HCT116 (cell line): Measurements from ENCODE around the gene SERHL2. TPM values are rescaled to one million over a fixed set of nuclear protein-coding genes. Genes with fewer than 3 reads are reported as not detected.

ENCODE experiments used
- ATAC-seq: fragments of 200-7000 bp; cut with Tn5 transposase; 2 replicates; pipeline ENCODE4 v1.9.1; 2020; ENCODE audit warnings: mild to moderate bottlenecking, moderate library complexity
- BruUV-seq: library from RNA; stranded (reverse); fragments of 400-500 nt; replicated peaks from 2 replicates; lab custom pipeline; 2021; lab: Mats Ljungman, UMichigan
- CTCF ChIA-PET: fragments of 300-600 bp; sonication (Branson Sonifier 250); formaldehyde crosslinking; loops from one replicate; lab custom pipeline; 2021; ENCODE audit warnings: antibody characterized with exemption; lab: Charles Lee
- POLR2A ChIA-PET: fragments of 300-600, 350-600 bp; sonication (Branson Sonifier 250); formaldehyde crosslinking; loops from one replicate; lab custom pipeline; 2021; ENCODE audit warnings: antibody characterized with exemption; lab: Charles Lee
- RAD21 ChIA-PET, 2 experiments: fragments of 300-600 bp; sonication (Branson Sonifier 250); formaldehyde crosslinking; loops; one replicate each; lab custom pipeline; 2023; ENCODE audit warnings: low total read pairs in 2 of 2; ENCODE audit not compliant: uncharacterized antibody in 2 of 2, unreplicated experiment in 2 of 2, low non-redundant PET in 1 of 2; lab: Charles Lee
- DNase-seq: peaks from one replicate; pipeline ENCODE4 v3.0.0-alpha.2; 2010; ENCODE audit warnings: low read depth, low spot score
- H2AFZ ChIP-seq: fragments of 200-600 bp; shearing (Covaris generic), sonication (generic); 2 replicates; pipeline ENCODE4 v1.6.1; 2017; ENCODE audit warnings: low read depth, mixed run types, mixed read lengths, antibody characterized with exemption, low read length; ENCODE audit not compliant: poor library complexity, severe bottlenecking
- H3K27ac ChIP-seq: 2 replicates; pipeline ENCODE4 v1.5.1; 2012; ENCODE audit warnings: low read depth, low read length
- H3K27me3 ChIP-seq: fragments of 200-600 bp; sonication (generic); 2 replicates; pipeline ENCODE4 v1.6.1; 2016; ENCODE audit warnings: mixed run types, low read length, mixed read lengths; ENCODE audit not compliant: insufficient read depth
- H3K36me3 ChIP-seq, 2 experiments: fragments of 200-500 bp in 1 of 2; fragments of 200-600 bp in 1 of 2; sonication (Bioruptor generic) in 1 of 2; sonication (generic) in 1 of 2; 2 replicates each; pipeline versions ENCODE4 v1.5.1 to v1.6.1; 2014 to 2016; ENCODE audit warnings: low read length in 2 of 2, inconsistent platforms in 1 of 2, mixed read lengths in 1 of 2, mixed run types in 1 of 2; ENCODE audit not compliant: insufficient read depth in 2 of 2, control insufficient read depth in 1 of 2
- H3K4me1 ChIP-seq, 2 experiments: fragments of 200-600 bp in 1 of 2; sonication (generic) in 1 of 2; 2 replicates each; pipeline versions ENCODE4 v1.5.1 to v1.6.1; 2012 to 2017; ENCODE audit warnings: low read length in 2 of 2, inconsistent platforms in 1 of 2, mild to moderate bottlenecking in 1 of 2, mixed read lengths in 1 of 2, mixed run types in 1 of 2, moderate library complexity in 1 of 2; ENCODE audit not compliant: insufficient read depth in 2 of 2, control insufficient read depth in 1 of 2
- H3K4me2 ChIP-seq: fragments of 200-600 bp; sonication (generic); 2 replicates; pipeline ENCODE4 v1.6.1; 2017; ENCODE audit warnings: mixed run types, low read length, mixed read lengths
- H3K4me3 ChIP-seq, 2 experiments: fragments of 200-600 bp in 1 of 2; sonication (generic) in 1 of 2; replicated peaks in 1 of 2; 2 replicates each; pipeline ENCODE4 v1.5.1; 2011 to 2016; ENCODE audit warnings: low read length in 2 of 2, control low read depth in 1 of 2, low read depth in 1 of 2, mild to moderate bottlenecking in 1 of 2, mixed read lengths in 1 of 2, mixed run types in 1 of 2
- H3K79me2 ChIP-seq: fragments of 200-600 bp; sonication (generic); 2 replicates; pipeline ENCODE4 v1.6.1; 2017; ENCODE audit warnings: mild to moderate bottlenecking, mixed run types, low read length, moderate library complexity, mixed read lengths; ENCODE audit not compliant: insufficient read depth
- H3K9ac ChIP-seq: fragments of 200-600 bp; sonication (generic); 2 replicates; pipeline ENCODE4 v1.6.1; 2016; ENCODE audit warnings: low read length, mixed read lengths
- H3K9me2 ChIP-seq: fragments of 200-600 bp; sonication (generic), shearing (Covaris generic); 2 replicates; pipeline ENCODE4 v1.6.1; 2017; ENCODE audit warnings: mixed run types, mild to moderate bottlenecking, moderate library complexity; ENCODE audit not compliant: insufficient read depth
- H3K9me3 ChIP-seq, 2 experiments: fragments of 200-500 bp in 1 of 2; fragments of 200-600 bp in 1 of 2; sonication (Bioruptor generic) in 1 of 2; sonication (generic) in 1 of 2; 2 replicates each; pipeline ENCODE4 v1.6.1; 2014 to 2017; ENCODE audit warnings: low read length in 2 of 2, mixed read lengths in 2 of 2, inconsistent platforms in 1 of 2, low read depth in 1 of 2, mild to moderate bottlenecking in 1 of 2, mixed run types in 1 of 2, moderate library complexity in 1 of 2; ENCODE audit not compliant: control insufficient read depth in 1 of 2, insufficient read depth in 1 of 2
- H4K20me1 ChIP-seq: fragments of 200-600 bp; sonication (generic), shearing (Covaris generic); 2 replicates; pipeline ENCODE4 v1.6.1; 2017; ENCODE audit warnings: mixed run types, mild to moderate bottlenecking, moderate library complexity; ENCODE audit not compliant: insufficient read depth
- CBX3 ChIP-seq: IDR thresholded peaks from 2 replicates; pipeline ENCODE4 v1.6.1; 2012; ENCODE audit warnings: low read depth
- CEBPB ChIP-seq: IDR thresholded peaks from 2 replicates; pipeline ENCODE4 v1.6.1; 2012; ENCODE audit warnings: low read depth
- EGR1 ChIP-seq: IDR thresholded peaks from 2 replicates; pipeline ENCODE4 v1.6.1; 2012; ENCODE audit warnings: low read depth
- ELF1 ChIP-seq: IDR thresholded peaks from 2 replicates; pipeline ENCODE4 v1.6.1; 2012; ENCODE audit warnings: low read depth, borderline replicate concordance
- EZH2phosphoT487 ChIP-seq: fragments of 200-600 bp; IDR thresholded peaks from 2 replicates; pipeline ENCODE4 v1.6.1; 2018; ENCODE audit warnings: antibody characterized with exemption, borderline replicate concordance
- FOSL1 ChIP-seq: IDR thresholded peaks from 2 replicates; pipeline ENCODE4 v1.6.1; 2012; ENCODE audit warnings: low read depth
- POLR2AphosphoS5 ChIP-seq: IDR thresholded peaks from 2 replicates; pipeline ENCODE4 v1.6.1; 2011; ENCODE audit warnings: mild to moderate bottlenecking, low read depth, low read length, moderate library complexity
- RAD21 ChIP-seq: IDR thresholded peaks from 2 replicates; pipeline ENCODE4 v1.6.1; 2012; ENCODE audit warnings: low read depth, mild to moderate bottlenecking
- SIN3A ChIP-seq: IDR thresholded peaks from 2 replicates; pipeline ENCODE4 v1.6.1; 2012; ENCODE audit warnings: low read depth
- SP1 ChIP-seq: IDR thresholded peaks from 2 replicates; pipeline ENCODE4 v1.6.1; 2012; ENCODE audit warnings: low read depth
- SRF ChIP-seq: IDR thresholded peaks from 2 replicates; pipeline ENCODE4 v1.6.1; 2012; ENCODE audit warnings: low read depth
- TCF7L2 ChIP-seq: IDR thresholded peaks from 2 replicates; pipeline ENCODE4 v1.7.0; 2011; ENCODE audit warnings: borderline replicate concordance, inconsistent platforms; ENCODE audit not compliant: insufficient read depth, insufficient read length; ENCODE audit errors: extremely low read depth
- intact Hi-C: fragments of 100-400 bp; cut with micrococcal nuclease; formaldehyde crosslinking; loops from 2 replicates; pipeline ENCODE4 v1.10.0; 2022
- total RNA-seq: library from RNA; stranded (reverse); gene quantifications from one replicate; pipeline ENCODE4 v1.2.1, GENCODE V29; 2021; ENCODE audit not compliant: unreplicated experiment
- TF ChIP-seq, protein P1 (sequence below): IDR thresholded peaks from 2 replicates; pipeline ENCODE4 v1.6.1; 2011; ENCODE audit warnings: mild to moderate bottlenecking, low read length, moderate library complexity; ENCODE audit not compliant: insufficient replicate concordance; ENCODE audit errors: extremely low read depth
- TF ChIP-seq, protein P2 (sequence below): IDR thresholded peaks from 2 replicates; pipeline ENCODE4 v1.6.1; 2012
- TF ChIP-seq, protein P3 (sequence below): IDR thresholded peaks from 2 replicates; pipeline ENCODE4 v1.6.1; 2012; ENCODE audit warnings: low read depth
- TF ChIP-seq, protein P4 (sequence below): IDR thresholded peaks from 2 replicates; pipeline ENCODE4 v1.6.1; 2012
- TF ChIP-seq, protein P5 (sequence below), 3 experiments: fragments of 200-600 bp in 1 of 3; sonication (generic) in 1 of 3; IDR thresholded peaks in 2 of 3; conservative IDR thresholded peaks in 1 of 3; 2 replicates each; pipeline ENCODE4 v1.5.1; 2012 to 2017; ENCODE audit warnings: low read depth in 2 of 3, low read length in 2 of 3, antibody characterized with exemption in 1 of 3, borderline replicate concordance in 1 of 3, control low read depth in 1 of 3, mild to moderate bottlenecking in 1 of 3, mixed read lengths in 1 of 3, mixed run types in 1 of 3, moderate library complexity in 1 of 3; ENCODE audit not compliant: insufficient read depth in 1 of 3

SERHL2 gene
- total RNA-seq, 1 experiment from 2014 or later: not detected

DNA sequence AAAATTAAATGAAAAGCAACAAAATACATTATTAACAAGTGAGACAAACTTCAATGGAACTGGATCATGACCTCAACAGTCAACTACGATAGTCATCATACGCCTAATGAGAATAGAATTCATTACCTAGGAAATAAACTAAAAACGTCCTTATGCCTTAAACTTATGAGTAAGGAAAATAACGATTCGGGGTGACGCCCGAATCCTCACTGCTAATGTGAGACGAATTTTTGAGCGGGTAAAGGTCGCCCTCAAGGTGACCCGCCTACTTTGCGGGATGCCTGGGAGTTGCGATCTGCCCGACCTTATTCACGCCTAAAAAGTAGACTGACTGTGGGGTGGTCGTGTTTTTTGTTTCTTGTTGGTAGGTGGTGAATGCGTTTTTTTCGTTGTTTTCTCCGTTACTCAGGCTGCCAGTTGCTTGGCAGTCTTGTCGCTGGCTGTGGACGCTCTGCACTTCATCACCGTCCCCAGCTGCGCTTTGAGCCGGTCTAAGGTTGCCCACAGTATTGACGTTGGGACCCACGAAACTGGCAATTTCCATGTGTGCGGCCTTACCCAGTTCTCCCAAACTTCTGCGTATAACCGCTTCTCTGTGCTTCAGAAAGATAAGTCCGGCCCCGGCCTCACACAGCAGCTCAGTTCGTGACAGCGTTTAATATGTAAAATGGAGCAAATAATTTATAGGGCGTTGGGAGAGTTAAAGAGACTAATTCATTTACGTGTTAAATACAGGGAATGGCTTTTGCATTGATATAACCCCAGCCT, 61.5 kb downstream of the SERHL2 start:
- peak; percentile 84 for ATAC-seq
- peaks cover 41% of the 10 kb centered on the region for H3K79me2 ChIP-seq
- H3K9me2 ChIP-seq: no peaks in the 10 kb centered on the region
- peaks cover 8% of the 10 kb centered on the region; the same call in 1 of the 2 replicates for H4K20me1 ChIP-seq
- H3K4me1 ChIP-seq: peaks cover 18 to 46% of the 10 kb centered on the region in 2 experiments
- peaks cover 5 to 26% of the 10 kb centered on the region in 2 experiments; a peak in 1 of 4 replicates for H3K36me3 ChIP-seq
- no peak overlapping the region for H2AFZ ChIP-seq
- RAD21 ChIA-PET: interaction anchor here in 1 of 2 experiments (0.5 to 0.6 kb wide), 2 partner anchors 434 to 512 kb away, joined by 3 read pairs; no protein-coding TSS in a partner anchor
- H3K4me3 ChIP-seq: peak overlapping the region; percentile 98; a peak in 3 of 4 replicates
- H3K27me3 ChIP-seq: no peaks in the 10 kb centered on the region
- BruUV-seq: TSS peak; percentile 100
- POLR2A ChIA-PET: interaction anchor here (0.6 to 2.4 kb wide), 43 partner anchors 9 to 668 kb away, joined by 3 to 20 read pairs (median 4); partner anchors contain the start of genes ARFGAP3, CENPM and PACSIN2
- peak overlapping the region; percentile 99 for H3K9ac ChIP-seq
- peak overlapping the region; percentile 89 for H3K27ac ChIP-seq
- CTCF ChIA-PET: interaction anchor here (1.2 kb wide), 1 partner anchor 445 kb away, joined by 3 read pairs; no protein-coding TSS in a partner anchor
- intact Hi-C loops: no loop called here
- DNase-seq: peak; percentile 99
- peak overlapping the region; percentile 97 for H3K4me2 ChIP-seq
- H3K9me3 ChIP-seq: no peaks in the 10 kb centered on the region
- peak; percentile 47 for TF ChIP-seq FOSL1
- TF ChIP-seq, protein P1, sequence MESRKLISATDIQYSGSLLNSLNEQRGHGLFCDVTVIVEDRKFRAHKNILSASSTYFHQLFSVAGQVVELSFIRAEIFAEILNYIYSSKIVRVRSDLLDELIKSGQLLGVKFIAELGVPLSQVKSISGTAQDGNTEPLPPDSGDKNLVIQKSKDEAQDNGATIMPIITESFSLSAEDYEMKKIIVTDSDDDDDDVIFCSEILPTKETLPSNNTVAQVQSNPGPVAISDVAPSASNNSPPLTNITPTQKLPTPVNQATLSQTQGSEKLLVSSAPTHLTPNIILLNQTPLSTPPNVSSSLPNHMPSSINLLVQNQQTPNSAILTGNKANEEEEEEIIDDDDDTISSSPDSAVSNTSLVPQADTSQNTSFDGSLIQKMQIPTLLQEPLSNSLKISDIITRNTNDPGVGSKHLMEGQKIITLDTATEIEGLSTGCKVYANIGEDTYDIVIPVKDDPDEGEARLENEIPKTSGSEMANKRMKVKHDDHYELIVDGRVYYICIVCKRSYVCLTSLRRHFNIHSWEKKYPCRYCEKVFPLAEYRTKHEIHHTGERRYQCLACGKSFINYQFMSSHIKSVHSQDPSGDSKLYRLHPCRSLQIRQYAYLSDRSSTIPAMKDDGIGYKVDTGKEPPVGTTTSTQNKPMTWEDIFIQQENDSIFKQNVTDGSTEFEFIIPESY: peak; percentile 95
- peak; percentile 90; the same call in 1 of the 2 replicates for TF ChIP-seq SRF
- TF ChIP-seq, protein P2, sequence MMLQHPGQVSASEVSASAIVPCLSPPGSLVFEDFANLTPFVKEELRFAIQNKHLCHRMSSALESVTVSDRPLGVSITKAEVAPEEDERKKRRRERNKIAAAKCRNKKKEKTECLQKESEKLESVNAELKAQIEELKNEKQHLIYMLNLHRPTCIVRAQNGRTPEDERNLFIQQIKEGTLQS: no peak; the same call in 1 of the 2 replicates
- no peak; the same call in 1 of the 2 replicates for TF ChIP-seq EGR1
- peak; percentile 30; the same call in 1 of the 2 replicates for TF ChIP-seq RAD21
- TF ChIP-seq TCF7L2: peak; percentile 30
- peak; percentile 100 for TF ChIP-seq SIN3A
- TF ChIP-seq CBX3: peak; percentile 95
- TF ChIP-seq, protein P3, sequence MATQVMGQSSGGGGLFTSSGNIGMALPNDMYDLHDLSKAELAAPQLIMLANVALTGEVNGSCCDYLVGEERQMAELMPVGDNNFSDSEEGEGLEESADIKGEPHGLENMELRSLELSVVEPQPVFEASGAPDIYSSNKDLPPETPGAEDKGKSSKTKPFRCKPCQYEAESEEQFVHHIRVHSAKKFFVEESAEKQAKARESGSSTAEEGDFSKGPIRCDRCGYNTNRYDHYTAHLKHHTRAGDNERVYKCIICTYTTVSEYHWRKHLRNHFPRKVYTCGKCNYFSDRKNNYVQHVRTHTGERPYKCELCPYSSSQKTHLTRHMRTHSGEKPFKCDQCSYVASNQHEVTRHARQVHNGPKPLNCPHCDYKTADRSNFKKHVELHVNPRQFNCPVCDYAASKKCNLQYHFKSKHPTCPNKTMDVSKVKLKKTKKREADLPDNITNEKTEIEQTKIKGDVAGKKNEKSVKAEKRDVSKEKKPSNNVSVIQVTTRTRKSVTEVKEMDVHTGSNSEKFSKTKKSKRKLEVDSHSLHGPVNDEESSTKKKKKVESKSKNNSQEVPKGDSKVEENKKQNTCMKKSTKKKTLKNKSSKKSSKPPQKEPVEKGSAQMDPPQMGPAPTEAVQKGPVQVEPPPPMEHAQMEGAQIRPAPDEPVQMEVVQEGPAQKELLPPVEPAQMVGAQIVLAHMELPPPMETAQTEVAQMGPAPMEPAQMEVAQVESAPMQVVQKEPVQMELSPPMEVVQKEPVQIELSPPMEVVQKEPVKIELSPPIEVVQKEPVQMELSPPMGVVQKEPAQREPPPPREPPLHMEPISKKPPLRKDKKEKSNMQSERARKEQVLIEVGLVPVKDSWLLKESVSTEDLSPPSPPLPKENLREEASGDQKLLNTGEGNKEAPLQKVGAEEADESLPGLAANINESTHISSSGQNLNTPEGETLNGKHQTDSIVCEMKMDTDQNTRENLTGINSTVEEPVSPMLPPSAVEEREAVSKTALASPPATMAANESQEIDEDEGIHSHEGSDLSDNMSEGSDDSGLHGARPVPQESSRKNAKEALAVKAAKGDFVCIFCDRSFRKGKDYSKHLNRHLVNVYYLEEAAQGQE: no peak
- TF ChIP-seq EZH2phosphoT487: no peak
- TF ChIP-seq SP1: peak; percentile 95
- TF ChIP-seq ELF1: no peak; the same call in 1 of the 2 replicates
- TF ChIP-seq, protein P4, sequence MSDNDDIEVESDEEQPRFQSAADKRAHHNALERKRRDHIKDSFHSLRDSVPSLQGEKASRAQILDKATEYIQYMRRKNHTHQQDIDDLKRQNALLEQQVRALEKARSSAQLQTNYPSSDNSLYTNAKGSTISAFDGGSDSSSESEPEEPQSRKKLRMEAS: peak; percentile 83
- peak; percentile 100 for TF ChIP-seq POLR2AphosphoS5
- TF ChIP-seq CEBPB: peak; percentile 89
- TF ChIP-seq, protein P5, sequence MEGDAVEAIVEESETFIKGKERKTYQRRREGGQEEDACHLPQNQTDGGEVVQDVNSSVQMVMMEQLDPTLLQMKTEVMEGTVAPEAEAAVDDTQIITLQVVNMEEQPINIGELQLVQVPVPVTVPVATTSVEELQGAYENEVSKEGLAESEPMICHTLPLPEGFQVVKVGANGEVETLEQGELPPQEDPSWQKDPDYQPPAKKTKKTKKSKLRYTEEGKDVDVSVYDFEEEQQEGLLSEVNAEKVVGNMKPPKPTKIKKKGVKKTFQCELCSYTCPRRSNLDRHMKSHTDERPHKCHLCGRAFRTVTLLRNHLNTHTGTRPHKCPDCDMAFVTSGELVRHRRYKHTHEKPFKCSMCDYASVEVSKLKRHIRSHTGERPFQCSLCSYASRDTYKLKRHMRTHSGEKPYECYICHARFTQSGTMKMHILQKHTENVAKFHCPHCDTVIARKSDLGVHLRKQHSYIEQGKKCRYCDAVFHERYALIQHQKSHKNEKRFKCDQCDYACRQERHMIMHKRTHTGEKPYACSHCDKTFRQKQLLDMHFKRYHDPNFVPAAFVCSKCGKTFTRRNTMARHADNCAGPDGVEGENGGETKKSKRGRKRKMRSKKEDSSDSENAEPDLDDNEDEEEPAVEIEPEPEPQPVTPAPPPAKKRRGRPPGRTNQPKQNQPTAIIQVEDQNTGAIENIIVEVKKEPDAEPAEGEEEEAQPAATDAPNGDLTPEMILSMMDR (IDR thresholded peaks at IDR 0.05 in 2 of 3, conservative IDR thresholded peaks at IDR 0.05 in 1 of 3; ENCODE audit: borderline replicate concordance in 1 of 3, insufficient read depth in 1 of 3, low read depth in 2 of 3, low read length in 2 of 3): no peak
